H1 (cell line): ENCODE measurements around the gene MLYCD. TPM values are rescaled to one million over a fixed set of nuclear protein-coding genes. Genes with fewer than 3 reads are reported as not detected.

Experiments used
- CTCF ChIA-PET: fragments of 300-600 bp; sonication (Branson Sonifier 250); formaldehyde crosslinking; loops from one replicate; lab custom pipeline; 2021; ENCODE audit not compliant: partially characterized antibody; lab: Charles Lee
- POLR2A ChIA-PET: fragments of 300-600 bp; sonication (Branson Sonifier 250); formaldehyde crosslinking; loops from one replicate; lab custom pipeline; 2021; ENCODE audit warnings: inconsistent platforms; ENCODE audit not compliant: partially characterized antibody; lab: Charles Lee
- DNase-seq, 2 experiments: peaks; one replicate each; pipeline versions ENCODE4 v3.0.0 to v3.0.0-alpha.2; 2010 to 2022; ENCODE audit warnings: low spot score in 2 of 2, low read depth in 1 of 2, mixed read lengths in 1 of 2
- FAIRE-seq: peaks from 2 replicates; lab custom pipeline; 2011; peaks lifted over from hg19 to GRCh38; lab: Jason Lieb, UNC
- H2AFZ ChIP-seq: 2 replicates; pipeline ENCODE4 v1.8.1; 2012; ENCODE audit warnings: low read length, inconsistent platforms
- H2AK5ac ChIP-seq: 2 replicates; pipeline ENCODE4 v1.6.1; 2013; ENCODE audit warnings: low read depth, low read length
- H2BK120ac ChIP-seq: replicated peaks from 2 replicates; pipeline ENCODE3; 2013; ENCODE audit warnings: low read depth, low read length, inconsistent platforms
- H2BK12ac ChIP-seq: 2 replicates; pipeline ENCODE4 v1.6.1; 2013; ENCODE audit warnings: low read depth, low read length
- H2BK15ac ChIP-seq: 2 replicates; pipeline ENCODE4 v1.6.1; 2013; ENCODE audit warnings: low read length
- H2BK20ac ChIP-seq: 2 replicates; pipeline ENCODE4 v1.6.1; 2013; ENCODE audit warnings: low read length
- H2BK5ac ChIP-seq: 2 replicates; pipeline ENCODE4 v1.6.1; 2013; ENCODE audit warnings: low read depth, low read length
- H3K14ac ChIP-seq: 2 replicates; pipeline ENCODE4 v1.6.1; 2013; ENCODE audit warnings: inconsistent platforms; ENCODE audit not compliant: insufficient read length
- H3K18ac ChIP-seq: 2 replicates; pipeline ENCODE4 v1.6.1; 2013; ENCODE audit warnings: low read length; ENCODE audit errors: extremely low read depth
- H3K23ac ChIP-seq: 2 replicates; pipeline ENCODE4 v1.6.1; 2013; ENCODE audit warnings: inconsistent platforms; ENCODE audit not compliant: insufficient read length
- H3K23me2 ChIP-seq: 2 replicates; pipeline ENCODE4 v1.6.1; 2013; ENCODE audit warnings: low read depth, low read length
- H3K27ac ChIP-seq: 2 replicates; pipeline ENCODE4 v1.6.1; 2011; ENCODE audit warnings: low read depth, low read length, inconsistent platforms
- H3K27me3 ChIP-seq, 4 experiments: replicated peaks in 1 of 4; 1 replicate in 1 of 4; 2 replicates in 3 of 4; pipeline versions ENCODE4 v1.6.1 to v1.8.1; 2011 to 2013; ENCODE audit warnings: low read length in 3 of 4, mild to moderate bottlenecking in 3 of 4, inconsistent platforms in 2 of 4, mixed read lengths in 2 of 4, moderate library complexity in 1 of 4; ENCODE audit not compliant: control insufficient read depth in 3 of 4, insufficient read depth in 3 of 4; ENCODE audit errors: extremely low read depth in 1 of 4
- H3K36me3 ChIP-seq, 4 experiments: 2 replicates each; pipeline versions ENCODE4 v1.6.1 to v1.8.1; 2011 to 2013; ENCODE audit warnings: mild to moderate bottlenecking in 4 of 4, low read length in 3 of 4, moderate library complexity in 2 of 4, control low read depth in 1 of 4, inconsistent platforms in 1 of 4; ENCODE audit not compliant: insufficient read depth in 4 of 4, control insufficient read depth in 2 of 4
- H3K4ac ChIP-seq: replicated peaks from 2 replicates; pipeline ENCODE3; 2013; ENCODE audit warnings: low read length, low read depth, mixed read lengths, inconsistent platforms; ENCODE audit not compliant: insufficient read length
- H3K4me1 ChIP-seq, 4 experiments: replicated peaks in 1 of 4; 1 replicate in 1 of 4; 2 replicates in 3 of 4; pipeline versions ENCODE4 v1.6.1 to v1.8.1; 2011 to 2013; ENCODE audit warnings: low read length in 3 of 4, inconsistent platforms in 2 of 4, mixed read lengths in 1 of 4; ENCODE audit not compliant: insufficient read depth in 4 of 4, control insufficient read depth in 3 of 4
- H3K4me2 ChIP-seq, 2 experiments: 2 replicates each; pipeline versions ENCODE4 v1.6.1 to v1.8.1; 2011 to 2013; ENCODE audit warnings: low read depth in 2 of 2, low read length in 2 of 2, control low read depth in 1 of 2, inconsistent platforms in 1 of 2, mild to moderate bottlenecking in 1 of 2; ENCODE audit not compliant: insufficient read depth in 1 of 2
- H3K4me3 ChIP-seq, 4 experiments: fragments of 200-600, 300-600 bp in 1 of 4; sonication (generic), shearing (Covaris generic), sonication (Bioruptor Twin) in 1 of 4; 2 replicates each; pipeline versions ENCODE4 v1.5.1 to v1.8.1; 2011 to 2016; ENCODE audit warnings: low read length in 4 of 4, low read depth in 3 of 4, control low read depth in 2 of 4, inconsistent platforms in 2 of 4, mild to moderate bottlenecking in 2 of 4, mixed read lengths in 1 of 4, moderate library complexity in 1 of 4; ENCODE audit not compliant: insufficient read depth in 2 of 4; ENCODE audit errors: extremely low read depth in 1 of 4
- H3K56ac ChIP-seq: replicated peaks from 2 replicates; pipeline ENCODE3; 2013; ENCODE audit warnings: low read depth, mild to moderate bottlenecking, mixed read lengths, low read length, inconsistent platforms; ENCODE audit not compliant: insufficient read length
- H3K79me1 ChIP-seq: 2 replicates; pipeline ENCODE4 v1.6.1; 2013; ENCODE audit warnings: low read depth, low read length, control low read depth
- H3K79me2 ChIP-seq, 2 experiments: 2 replicates each; pipeline versions ENCODE4 v1.6.1 to v1.8.1; 2012 to 2013; ENCODE audit warnings: low read length in 2 of 2, mild to moderate bottlenecking in 2 of 2, inconsistent platforms in 1 of 2; ENCODE audit not compliant: insufficient read depth in 2 of 2, control insufficient read depth in 1 of 2
- H3K9ac ChIP-seq, 4 experiments: replicated peaks in 1 of 4; 1 replicate in 1 of 4; 2 replicates in 3 of 4; pipeline versions ENCODE4 v1.6.1 to v1.8.1; 2011 to 2013; ENCODE audit warnings: low read depth in 3 of 4, low read length in 3 of 4, control low read depth in 2 of 4, mild to moderate bottlenecking in 2 of 4, moderate library complexity in 2 of 4, inconsistent platforms in 1 of 4; ENCODE audit errors: extremely low read depth in 1 of 4
- H3K9me3 ChIP-seq, 2 experiments: 2 replicates each; pipeline versions ENCODE4 v1.6.1 to v1.8.1; 2012 to 2013; ENCODE audit warnings: mild to moderate bottlenecking in 2 of 2, moderate library complexity in 2 of 2, control low read depth in 1 of 2, inconsistent platforms in 1 of 2, low read depth in 1 of 2, low read length in 1 of 2, mixed read lengths in 1 of 2; ENCODE audit not compliant: insufficient read depth in 2 of 2
- H4K20me1 ChIP-seq, 2 experiments: replicated peaks in 1 of 2; 2 replicates each; pipeline versions ENCODE3 to v1.8.1; 2011 to 2013; ENCODE audit warnings: inconsistent platforms in 2 of 2, low read length in 2 of 2, mild to moderate bottlenecking in 1 of 2; ENCODE audit not compliant: insufficient read depth in 2 of 2, control insufficient read depth in 1 of 2
- H4K5ac ChIP-seq: 2 replicates; pipeline ENCODE4 v1.6.1; 2013; ENCODE audit warnings: low read length, low read depth, mixed read lengths, inconsistent platforms; ENCODE audit not compliant: insufficient read length
- H4K8ac ChIP-seq: 2 replicates; pipeline ENCODE4 v1.8.0; 2013; ENCODE audit warnings: mild to moderate bottlenecking, moderate library complexity, low read length, inconsistent platforms; ENCODE audit not compliant: insufficient read depth; ENCODE audit errors: extremely low read depth
- H4K91ac ChIP-seq: replicated peaks from 2 replicates; pipeline ENCODE3; 2013; ENCODE audit warnings: low read length, mixed read lengths, inconsistent platforms; ENCODE audit not compliant: insufficient read length
- BCL11A ChIP-seq, 2 experiments: IDR thresholded peaks; one replicate each; pipeline ENCODE4 v1.6.1; 2011; ENCODE audit warnings: low read depth in 2 of 2, low read length in 2 of 2, mild to moderate bottlenecking in 2 of 2
- CBX5 ChIP-seq: fragments of 300-800, 300-1000 bp; sonication (generic); IDR thresholded peaks from 2 replicates; pipeline ENCODE4 v1.7.1; 2016; ENCODE audit warnings: antibody characterized with exemption, low read length, low read depth
- HDAC2 ChIP-seq, 2 experiments: fragments of 300-600 bp in 1 of 2; sonication (generic) in 1 of 2; IDR thresholded peaks; 2 replicates each; pipeline ENCODE4 v1.6.1; 2011 to 2012; ENCODE audit warnings: low read depth in 2 of 2, low read length in 2 of 2, mild to moderate bottlenecking in 2 of 2, moderate library complexity in 2 of 2, borderline replicate concordance in 1 of 2, inconsistent platforms in 1 of 2
- HDAC6 ChIP-seq: IDR thresholded peaks from one replicate; pipeline ENCODE4 v1.7.1; 2012; ENCODE audit warnings: low read depth, mild to moderate bottlenecking, inconsistent platforms, low read length, moderate library complexity
- JUND ChIP-seq: IDR thresholded peaks from 2 replicates; pipeline ENCODE4 v1.6.1; 2011; ENCODE audit warnings: mild to moderate bottlenecking, improper control_type of control experiment, low read length
- RBBP5 ChIP-seq: IDR thresholded peaks from 2 replicates; pipeline ENCODE4 v1.7.1; 2012; ENCODE audit warnings: low read depth, mild to moderate bottlenecking, inconsistent platforms, low read length, moderate library complexity, borderline replicate concordance
- SIN3A ChIP-seq, 2 experiments: IDR thresholded peaks in 1 of 2; conservative IDR thresholded peaks in 1 of 2; 2 replicates each; pipeline ENCODE4 v1.6.1; 2011 to 2012; ENCODE audit warnings: low read length in 2 of 2, improper control_type of control experiment in 1 of 2, low read depth in 1 of 2, mild to moderate bottlenecking in 1 of 2
- SIX5 ChIP-seq: IDR thresholded peaks from 2 replicates; pipeline ENCODE4 v1.6.1; 2011; ENCODE audit warnings: mild to moderate bottlenecking, low read depth, low read length
- SRF ChIP-seq: IDR thresholded peaks from 2 replicates; pipeline ENCODE4 v1.6.1; 2011; ENCODE audit warnings: mild to moderate bottlenecking, low read depth, low read length, moderate library complexity
- USF2 ChIP-seq: IDR thresholded peaks from 2 replicates; pipeline ENCODE4 v1.6.1; 2011; ENCODE audit warnings: low read length, improper control_type of control experiment
- WGBS, 2 experiments: shearing (Covaris generic) in 1 of 2; methylation state at CpG; one replicate each; pipeline versions ENCODE4 v1.1.6 to v1.1.7; 2013 to 2015; ENCODE audit warnings: low lambda C conversion rate in 2 of 2, mixed read lengths in 2 of 2, inconsistent platforms in 1 of 2, low coverage in 1 of 2, missing lambda C conversion rate in 1 of 2; ENCODE audit not compliant: insufficient replicate concordance in 2 of 2, insufficient coverage in 1 of 2, insufficient read length in 1 of 2; ENCODE audit errors: extremely low coverage in 1 of 2, missing lambda C conversion rate in 1 of 2; 5-methylcytosine and 5-hydroxymethylcytosine counted together
- polyA plus RNA-seq, 7 experiments: library from polyadenylated mRNA; depleted of rRNA in 3 of 7; stranded (reverse) in 5 of 7; unstranded in 2 of 7; fragments of >200 nt in 5 of 7; fragments of 200-250 nt in 2 of 7; gene quantifications; 1 replicate in 5 of 7; 2 replicates in 1 of 7; 4 replicates in 1 of 7; pipeline versions ENCODE4 v1.2.1 to v1.2.3, GENCODE V29; 2011 to 2013; ENCODE audit warnings: missing spikeins in 2 of 7, mixed read lengths in 2 of 7
- total RNA-seq: library from RNA; stranded (reverse); fragmentation: NEBNext Ultra II Directional; extraction: Animal tissue kit (Norgen Biotek cat#: 25700); gene quantifications from 2 replicates; pipeline ENCODE4 v1.2.1, GENCODE V29; 2021

MLYCD gene
- total and polyA plus RNA-seq, 2 of the 8 experiments (the other 6 are each of a cell fraction or from before 2014, with no cell fraction given): 3.7 to 7.0 TPM

GRCh38 chr16:83940630-83941378 is 41.9 kb downstream of the MLYCD start:
- TF ChIP-seq BCL11A (IDR thresholded peaks at IDR 0.05; ENCODE audit: low read depth in 2 of 2, low read length in 2 of 2): no peak
- no peak for TF ChIP-seq HDAC2 (IDR thresholded peaks at IDR 0.05; ENCODE audit: borderline replicate concordance in 1 of 2, low read depth in 2 of 2, low read length in 2 of 2)
- TF ChIP-seq CBX5: no peak
- TF ChIP-seq SRF: no peak
- no peak for TF ChIP-seq SIX5
- no peak for TF ChIP-seq JUND
- no peak for TF ChIP-seq HDAC6
- TF ChIP-seq SIN3A (conservative IDR thresholded peaks at IDR 0.05 in 1 of 2, IDR thresholded peaks at IDR 0.05 in 1 of 2; ENCODE audit: low read depth in 1 of 2, low read length in 2 of 2): no peak
- no peak for TF ChIP-seq RBBP5
- no peak for TF ChIP-seq USF2
- Histone ChIP-seq H3K23me2 (no peaks in the 10 kb centered on the region), H2BK20ac (no peak overlapping the region), H3K4me3 (no peak overlapping the region), H3K27ac (no peak overlapping the region), H3K14ac (no peak overlapping the region), H3K4me2 (no peak overlapping the region), H3K4me1 (peaks cover 0 to 5% (median 3%) of the 10 kb centered on the region in 4 experiments; a peak in 3 of 7 replicates), H2BK120ac (no peak overlapping the region), H4K20me1 (peaks cover 0 to 8% of the 10 kb centered on the region in 2 experiments), H3K79me2 (no peaks in the 10 kb centered on the region), H3K79me1 (no peaks in the 10 kb centered on the region), H2BK12ac (peak overlapping the region; percentile 23; the same call in 1 of the 2 replicates), H2BK15ac (no peak overlapping the region), H2BK5ac (no peak overlapping the region), H3K9me3 (no peaks in the 10 kb centered on the region), H2AFZ (no peak overlapping the region), H3K18ac (no peak overlapping the region; the same call in 1 of the 2 replicates), H3K4ac (no peak overlapping the region), H3K23ac (no peak overlapping the region), H3K27me3 (no peaks in the 10 kb centered on the region; a peak in 2 of 7 replicates), H3K56ac (no peak overlapping the region), H4K91ac (no peak overlapping the region), H3K36me3 (no peaks in the 10 kb centered on the region), H3K9ac (no peak overlapping the region), H4K8ac (no peak overlapping the region; the same call in 1 of the 2 replicates), H2AK5ac (no peak overlapping the region), H4K5ac (no peak overlapping the region)
- WGBS, 2 experiments: 88% methylated on average over 25 of the region's 28 CpGs; no CpG with 5 or more reads in 1 of the 2 experiments
- DNase-seq: no peak
- CTCF ChIA-PET: interaction anchor here (1.4 kb wide), 1 partner anchor 17 kb away, joined by 3 read pairs; no protein-coding TSS in a partner anchor
- FAIRE-seq: no peak
- POLR2A ChIA-PET: interaction anchor here (1.6 to 1.7 kb wide), 2 partner anchors 13 to 14 kb away, joined by 3 to 5 read pairs; no protein-coding TSS in a partner anchor
